K562 (cell line): Measurements from ENCODE around the gene STS.

Source experiments
- CREB3 ChIP-seq: fragments of 450-650 bp; conservative IDR thresholded peaks from 2 replicates; pipeline ENCODE4 v1.6.1; 2016; ENCODE audit warnings: missing genetic modification characterization, low read depth, mild to moderate bottlenecking, missing compliant biosample characterization, moderate library complexity
- ELK1 ChIP-seq: sonication (generic); formaldehyde crosslinking; IDR thresholded peaks from 2 replicates; pipeline ENCODE4 v1.8.1; 2022; ENCODE audit warnings: missing genetic modification reagents
- HNRNPUL1 ChIP-seq: fragments of 200-400 bp; formaldehyde crosslinking; IDR thresholded peaks from 2 replicates; pipeline ENCODE4 v1.6.1; 2017; ENCODE audit warnings: low read length
- MEF2D ChIP-seq: conservative IDR thresholded peaks from 2 replicates; pipeline ENCODE4 v1.6.1; 2016; ENCODE audit warnings: low read depth, missing genetic modification characterization, missing compliant biosample characterization
- POLR2A ChIP-seq: fragments of 450-650 bp; conservative IDR thresholded peaks from 2 replicates; pipeline ENCODE4 v1.6.1; 2016
- RAD21 ChIP-seq, 2 experiments: fragments of 250-450 bp in 1 of 2; fragments of 450-650 bp in 1 of 2; sonication (Bioruptor Pico) in 1 of 2; formaldehyde crosslinking in 1 of 2; IDR thresholded peaks in 1 of 2; conservative IDR thresholded peaks in 1 of 2; 2 replicates each; pipeline versions ENCODE4 v1.4.0 to v1.8.0; 2020 to 2022; ENCODE audit warnings: mild to moderate bottlenecking in 2 of 2, moderate library complexity in 1 of 2
- SMC3 ChIP-seq: conservative IDR thresholded peaks from 2 replicates; pipeline ENCODE4 v1.6.1; 2011; ENCODE audit warnings: low read depth, low read length, improper control_type of control experiment; ENCODE audit not compliant: insufficient read depth
- ZBTB11 ChIP-seq, 3 experiments: fragments of 200-800 bp in 1 of 3; fragments of 250-450 bp in 1 of 3; fragments of 450-650 bp in 1 of 3; sonication (Bioruptor Pico) in 1 of 3; sonication (Bioruptor generic) in 1 of 3; formaldehyde crosslinking in 1 of 3; IDR thresholded peaks; 2 replicates each; pipeline versions ENCODE4 v1.6.1 to v1.8.0; 2016 to 2022; ENCODE audit warnings: mild to moderate bottlenecking in 2 of 3, missing genetic modification characterization in 2 of 3, missing compliant biosample characterization in 1 of 3, moderate library complexity in 1 of 3
- ZNF217 ChIP-seq: sonication (generic); formaldehyde crosslinking; IDR thresholded peaks from 2 replicates; pipeline ENCODE4 v1.8.0; 2022; ENCODE audit warnings: mild to moderate bottlenecking, missing genetic modification reagents
- TF ChIP-seq, protein P1 (sequence below), 3 experiments: IDR thresholded peaks in 2 of 3; conservative IDR thresholded peaks in 1 of 3; 2 replicates each; pipeline ENCODE4 v1.5.1; 2011 to 2012; ENCODE audit warnings: low read length in 3 of 3, mild to moderate bottlenecking in 3 of 3, control low read depth in 2 of 3, improper control_type of control experiment in 1 of 3, inconsistent platforms in 1 of 3, low read depth in 1 of 3, mixed read lengths in 1 of 3, moderate library complexity in 1 of 3; ENCODE audit not compliant: insufficient read depth in 2 of 3

DNA sequence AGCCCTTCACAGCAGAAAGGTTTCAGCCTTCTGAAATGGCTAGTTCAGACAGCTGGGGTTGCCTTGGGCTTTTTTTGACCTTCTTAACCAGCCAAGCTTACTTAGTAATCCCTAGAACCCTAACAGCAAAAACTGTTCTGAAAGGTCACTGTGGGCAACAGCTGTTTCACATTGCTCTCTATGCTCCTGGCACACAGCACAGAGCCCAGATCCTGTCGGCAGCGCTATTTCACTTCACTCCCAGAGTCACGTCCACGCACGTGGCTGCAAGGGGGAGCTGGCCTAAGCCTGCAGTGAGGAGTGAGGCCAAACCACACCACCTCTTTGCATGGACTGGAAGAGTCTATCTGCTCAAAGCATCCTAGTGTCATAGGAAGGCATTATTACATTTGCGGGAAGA lies 32.0 kb upstream of the STS start:
- TF ChIP-seq ELK1 (CRISPR knock-in tag) (no peak), HNRNPUL1 (no peak), CREB3 (no peak), MEF2D (tag) (no peak), RAD21 (CRISPR knock-in tag; conservative IDR thresholded peaks at IDR 0.05 in 1 of 2, IDR thresholded peaks at IDR 0.05 in 1 of 2) (no peak), SMC3 (no peak), ZNF217 (CRISPR knock-in tag) (no peak), ZBTB11 (CRISPR knock-in tag; IDR thresholded peaks at IDR 0.05) (no peak), POLR2A (no peak)
- TF ChIP-seq, protein P1, sequence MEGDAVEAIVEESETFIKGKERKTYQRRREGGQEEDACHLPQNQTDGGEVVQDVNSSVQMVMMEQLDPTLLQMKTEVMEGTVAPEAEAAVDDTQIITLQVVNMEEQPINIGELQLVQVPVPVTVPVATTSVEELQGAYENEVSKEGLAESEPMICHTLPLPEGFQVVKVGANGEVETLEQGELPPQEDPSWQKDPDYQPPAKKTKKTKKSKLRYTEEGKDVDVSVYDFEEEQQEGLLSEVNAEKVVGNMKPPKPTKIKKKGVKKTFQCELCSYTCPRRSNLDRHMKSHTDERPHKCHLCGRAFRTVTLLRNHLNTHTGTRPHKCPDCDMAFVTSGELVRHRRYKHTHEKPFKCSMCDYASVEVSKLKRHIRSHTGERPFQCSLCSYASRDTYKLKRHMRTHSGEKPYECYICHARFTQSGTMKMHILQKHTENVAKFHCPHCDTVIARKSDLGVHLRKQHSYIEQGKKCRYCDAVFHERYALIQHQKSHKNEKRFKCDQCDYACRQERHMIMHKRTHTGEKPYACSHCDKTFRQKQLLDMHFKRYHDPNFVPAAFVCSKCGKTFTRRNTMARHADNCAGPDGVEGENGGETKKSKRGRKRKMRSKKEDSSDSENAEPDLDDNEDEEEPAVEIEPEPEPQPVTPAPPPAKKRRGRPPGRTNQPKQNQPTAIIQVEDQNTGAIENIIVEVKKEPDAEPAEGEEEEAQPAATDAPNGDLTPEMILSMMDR (IDR thresholded peaks at IDR 0.05 in 2 of 3, conservative IDR thresholded peaks at IDR 0.05 in 1 of 3; ENCODE audit: insufficient read depth in 2 of 3, low read depth in 1 of 3, low read length in 3 of 3), result no peak
